Activated gamma-delta T cell (primary cell): ENCODE results near the gene B3GNT8.
"Not testable (repeated sequence)": the region's sequence is repeated elsewhere in the genome, so short reads cannot be mapped to it uniquely, and the experiment has no call there.

Experiments
- DNase-seq: peaks from one replicate; lab custom pipeline; 2025; lab: John Stamatoyannopoulos, UW

Gene B3GNT8

GRCh38 chr19:41391618-41392017 is 35.6 kb downstream of the B3GNT8 start:
- DNase-seq = no peak

DNA sequence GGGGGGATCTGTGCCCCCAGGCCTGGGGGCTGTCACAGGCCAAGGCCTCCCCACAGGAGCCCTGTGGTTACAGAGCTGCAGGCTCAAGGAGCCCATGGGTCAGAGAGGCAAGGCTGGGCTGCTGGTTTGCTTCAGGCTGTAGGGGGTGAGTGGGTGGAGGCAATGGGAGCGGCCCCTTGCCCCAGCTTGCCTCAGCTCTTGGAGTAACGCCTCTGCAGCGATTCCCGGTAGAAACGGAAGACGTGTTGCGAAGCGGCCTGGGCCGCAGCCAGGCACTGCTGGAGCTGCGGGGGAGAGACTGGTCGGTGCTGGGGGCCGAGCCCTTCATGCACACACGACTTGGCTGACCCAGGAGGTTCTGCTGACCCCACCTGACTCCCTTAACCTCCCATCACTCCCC is 40.7 kb downstream of the B3GNT8 start:
- DNase-seq = no peak

DNA sequence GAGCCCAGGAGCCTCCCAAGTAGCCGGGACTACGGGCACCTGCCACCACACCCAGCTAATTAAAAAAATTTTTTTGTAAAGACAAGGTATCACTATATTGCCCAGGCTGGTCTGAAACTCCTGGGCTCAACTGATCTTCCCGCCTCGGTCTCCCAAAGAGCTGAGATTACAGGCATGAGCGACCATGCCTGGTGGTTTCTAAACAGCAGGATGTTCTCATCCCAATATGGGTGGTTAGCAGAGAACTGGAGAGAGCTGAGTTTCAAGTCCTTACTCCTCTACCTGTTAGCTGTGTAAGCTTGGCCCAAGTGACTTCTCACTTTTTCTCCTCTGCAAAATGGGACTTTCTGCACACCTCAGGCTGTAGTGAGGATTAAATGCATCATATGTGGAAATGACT is 42.8 kb downstream of the B3GNT8 start:
- DNase-seq = no peak

GRCh38 chr19:41381536-41381935 is 45.6 kb downstream of the B3GNT8 start:
- DNase-seq = not testable (repeated sequence)

DNA sequence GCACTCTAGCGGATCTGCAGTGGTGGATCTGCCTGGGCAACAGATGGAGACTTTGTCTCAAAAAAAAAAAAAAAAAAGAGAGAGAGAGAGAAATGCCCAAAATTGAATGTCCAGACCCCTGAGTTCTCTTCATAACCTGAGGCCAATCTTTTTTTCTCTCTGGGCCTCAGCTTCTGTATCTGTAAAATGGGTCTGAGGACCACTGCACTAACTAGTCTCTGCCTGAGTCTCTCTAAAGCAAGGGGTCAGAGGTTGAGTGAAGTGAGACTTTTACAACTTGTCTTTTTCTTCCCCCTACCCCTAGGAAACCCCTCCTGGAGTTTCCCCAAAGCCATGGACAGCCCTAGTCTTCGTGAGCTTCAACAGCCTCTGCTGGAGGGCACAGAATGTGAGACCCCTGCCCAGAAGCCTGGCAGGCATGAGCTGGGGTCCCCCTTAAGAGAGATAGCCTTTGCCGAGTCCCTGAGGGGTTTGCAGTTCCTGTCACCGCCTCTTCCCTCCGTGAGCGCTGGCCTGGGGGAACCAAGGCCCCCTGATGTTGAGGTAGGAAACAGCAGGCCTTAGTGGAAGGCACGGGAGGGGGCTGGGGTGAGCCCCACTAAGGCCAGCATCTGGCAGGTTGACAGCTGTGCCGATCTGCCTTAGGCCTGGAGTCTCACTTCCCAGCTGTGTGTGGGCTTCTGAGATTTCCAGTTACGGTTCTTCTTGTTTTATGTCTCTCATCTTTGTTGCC is 49.0 kb downstream of the B3GNT8 start:
- DNase-seq = no peak

DNA sequence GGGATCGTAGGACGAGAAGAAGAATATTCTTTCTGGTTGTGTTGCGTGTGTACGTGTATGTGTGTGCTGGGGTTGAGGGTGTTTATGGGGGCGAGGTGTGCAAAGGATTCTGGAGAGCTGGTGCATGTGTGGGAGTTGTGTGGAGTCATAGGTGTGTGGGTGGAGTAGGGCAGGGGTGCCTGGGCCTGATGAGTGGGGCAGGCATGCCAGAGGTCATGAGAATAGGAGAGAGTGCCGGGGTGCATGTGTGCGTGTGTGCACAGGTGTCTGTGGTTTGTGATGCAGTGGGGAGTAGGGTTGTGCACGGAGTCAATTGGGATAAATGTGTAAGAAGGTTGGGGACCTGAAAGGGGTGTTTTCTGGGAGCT is 50.2 kb downstream of the B3GNT8 start:
- no peak for DNase-seq

GRCh38 chr19:41376241-41376997 is 50.8 kb downstream of the B3GNT8 start, which contains the start of gene TMEM91:
Gene TMEM91, plus strand, starts transcription at chr19:41376533. Its CDS starts 1,777 bp downstream, at chr19:41378310.
- DNase-seq = no peak
